ENCODE results near the gene CRACR2A.

- no peak for TF ChIP-seq POLR2AphosphoS5 (IDR thresholded peaks at IDR 0.05; ENCODE audit: low read depth, low read length)
- no peak for TF ChIP-seq POLR2A (IDR thresholded peaks at IDR 0.05; ENCODE audit: low read depth, low read length)
- TF ChIP-seq POU2F2 (IDR thresholded peaks at IDR 0.05; ENCODE audit: low read depth, low read length), result no peak
- TF ChIP-seq TAF1 (IDR thresholded peaks at IDR 0.05; ENCODE audit: low read depth, low read length), result no peak
- TF ChIP-seq SPI1 (IDR thresholded peaks at IDR 0.05; ENCODE audit: low read depth, low read length), result no peak
These were observed 153.7 kb downstream of the CRACR2A start for GRCh38 chr12:3598896-3599860.
